GM12878 (cell line): ENCODE measurements around the gene GCDH. TPM values are rescaled to one million over a fixed set of nuclear protein-coding genes. Genes with fewer than 3 reads are reported as not detected.

ENCODE experiments used
- CEBPB ChIP-seq, 2 experiments: fragments of 150-350 bp in 1 of 2; IDR thresholded peaks; 2 replicates each; pipeline ENCODE4 v1.6.1; 2012 to 2014; ENCODE audit warnings: low read depth in 2 of 2, low read length in 2 of 2, borderline replicate concordance in 1 of 2, inconsistent platforms in 1 of 2
- E2F8 ChIP-seq: fragments of 450-650 bp; IDR thresholded peaks from 2 replicates; pipeline ENCODE4 v1.6.1; 2018; ENCODE audit warnings: mild to moderate bottlenecking, low read depth, moderate library complexity; ENCODE audit not compliant: partially characterized antibody
- polyA plus RNA-seq, 11 experiments: library from polyadenylated mRNA; depleted of rRNA in 4 of 11; unstranded in 6 of 11; stranded (reverse) in 5 of 11; fragments of >200 nt; fragmentation: Nextera tagmentation in 4 of 11; fragmentation: Illumina TruSeq in 1 of 11; extraction: Ambion mirVana in 4 of 11; extraction: Trizol in 1 of 11; gene quantifications; 1 replicate in 1 of 11; 2 replicates in 10 of 11; pipeline versions ENCODE4 v1.2.1 to v1.2.3, GENCODE V29; 2011 to 2016; ENCODE audit warnings: inconsistent platforms in 2 of 11, missing spikeins in 2 of 11, low read depth in 1 of 11
- total RNA-seq, 4 experiments: library from RNA; depleted of rRNA in 3 of 4; stranded (reverse); fragments of >200 nt in 3 of 4; fragmentation: Illumina TruSeq in 1 of 4; extraction: Trizol in 1 of 4; gene quantifications; 2 replicates each; pipeline versions ENCODE4 v1.2.1 to v1.2.3, GENCODE V29; 2013 to 2021
- TF ChIP-seq, protein P1 (sequence below): fragments of 450-650 bp; IDR thresholded peaks from 2 replicates; pipeline ENCODE4 v1.6.1; 2017; ENCODE audit warnings: mild to moderate bottlenecking, moderate library complexity
- TF ChIP-seq, protein P2 (sequence below): IDR thresholded peaks from 2 replicates; pipeline ENCODE4 v1.6.1; 2012; ENCODE audit warnings: low read depth, low read length, improper control_type of control experiment

The GCDH gene
- total and polyA plus RNA-seq, 10 of the 15 experiments (the other 5 are each of a cell fraction or from before 2014, with no cell fraction given): 4.2 to 69.4 (median 39.7) TPM

DNA sequence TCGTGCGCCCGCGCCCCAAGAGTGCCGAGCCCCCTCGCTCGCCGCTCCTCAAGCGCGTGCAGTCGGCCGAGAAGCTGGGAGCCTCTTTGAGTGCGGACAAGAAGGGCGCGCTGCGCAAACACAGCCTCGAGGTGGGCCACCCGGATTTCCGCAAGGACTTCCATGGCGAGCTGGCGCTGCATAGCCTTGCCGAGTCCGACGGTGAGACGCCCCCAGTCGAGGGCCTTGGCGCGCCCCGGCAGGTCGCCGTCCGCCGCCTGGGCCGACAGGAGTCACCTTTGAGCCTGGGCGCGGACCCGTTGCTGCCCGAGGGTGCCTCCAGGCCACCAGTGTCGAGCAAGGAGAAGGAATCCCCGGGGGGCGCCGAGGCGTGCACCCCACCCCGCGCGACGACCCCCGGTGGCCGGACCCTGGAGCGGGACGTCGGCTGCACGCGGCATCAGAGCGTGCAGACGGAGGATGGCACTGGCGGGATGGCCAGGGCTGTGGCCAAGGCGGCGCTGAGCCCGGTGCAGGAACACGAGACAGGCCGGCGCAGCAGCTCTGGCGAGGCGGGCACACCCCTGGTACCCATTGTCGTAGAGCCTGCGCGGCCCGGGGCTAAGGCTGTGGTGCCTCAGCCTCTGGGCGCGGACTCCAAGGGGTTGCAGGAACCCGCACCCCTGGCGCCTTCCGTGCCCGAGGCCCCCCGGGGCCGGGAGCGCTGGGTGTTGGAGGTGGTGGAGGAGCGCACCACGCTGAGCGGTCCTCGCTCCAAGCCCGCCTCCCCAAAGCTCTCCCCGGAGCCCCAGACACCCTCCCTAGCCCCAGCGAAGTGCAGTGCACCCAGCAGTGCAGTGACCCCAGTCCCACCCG, 16.8 kb upstream of the GCDH start (continued):
- TF ChIP-seq, protein P1, sequence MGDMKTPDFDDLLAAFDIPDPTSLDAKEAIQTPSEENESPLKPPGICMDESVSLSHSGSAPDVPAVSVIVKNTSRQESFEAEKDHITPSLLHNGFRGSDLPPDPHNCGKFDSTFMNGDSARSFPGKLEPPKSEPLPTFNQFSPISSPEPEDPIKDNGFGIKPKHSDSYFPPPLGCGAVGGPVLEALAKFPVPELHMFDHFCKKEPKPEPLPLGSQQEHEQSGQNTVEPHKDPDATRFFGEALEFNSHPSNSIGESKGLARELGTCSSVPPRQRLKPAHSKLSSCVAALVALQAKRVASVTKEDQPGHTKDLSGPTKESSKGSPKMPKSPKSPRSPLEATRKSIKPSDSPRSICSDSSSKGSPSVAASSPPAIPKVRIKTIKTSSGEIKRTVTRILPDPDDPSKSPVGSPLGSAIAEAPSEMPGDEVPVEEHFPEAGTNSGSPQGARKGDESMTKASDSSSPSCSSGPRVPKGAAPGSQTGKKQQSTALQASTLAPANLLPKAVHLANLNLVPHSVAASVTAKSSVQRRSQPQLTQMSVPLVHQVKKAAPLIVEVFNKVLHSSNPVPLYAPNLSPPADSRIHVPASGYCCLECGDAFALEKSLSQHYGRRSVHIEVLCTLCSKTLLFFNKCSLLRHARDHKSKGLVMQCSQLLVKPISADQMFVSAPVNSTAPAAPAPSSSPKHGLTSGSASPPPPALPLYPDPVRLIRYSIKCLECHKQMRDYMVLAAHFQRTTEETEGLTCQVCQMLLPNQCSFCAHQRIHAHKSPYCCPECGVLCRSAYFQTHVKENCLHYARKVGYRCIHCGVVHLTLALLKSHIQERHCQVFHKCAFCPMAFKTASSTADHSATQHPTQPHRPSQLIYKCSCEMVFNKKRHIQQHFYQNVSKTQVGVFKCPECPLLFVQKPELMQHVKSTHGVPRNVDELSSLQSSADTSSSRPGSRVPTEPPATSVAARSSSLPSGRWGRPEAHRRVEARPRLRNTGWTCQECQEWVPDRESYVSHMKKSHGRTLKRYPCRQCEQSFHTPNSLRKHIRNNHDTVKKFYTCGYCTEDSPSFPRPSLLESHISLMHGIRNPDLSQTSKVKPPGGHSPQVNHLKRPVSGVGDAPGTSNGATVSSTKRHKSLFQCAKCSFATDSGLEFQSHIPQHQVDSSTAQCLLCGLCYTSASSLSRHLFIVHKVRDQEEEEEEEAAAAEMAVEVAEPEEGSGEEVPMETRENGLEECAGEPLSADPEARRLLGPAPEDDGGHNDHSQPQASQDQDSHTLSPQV: no peak
- TF ChIP-seq E2F8 (no peak), CEBPB (IDR thresholded peaks at IDR 0.05; ENCODE audit: borderline replicate concordance in 1 of 2, low read depth in 2 of 2, low read length in 2 of 2) (no peak)
- TF ChIP-seq, protein P2, sequence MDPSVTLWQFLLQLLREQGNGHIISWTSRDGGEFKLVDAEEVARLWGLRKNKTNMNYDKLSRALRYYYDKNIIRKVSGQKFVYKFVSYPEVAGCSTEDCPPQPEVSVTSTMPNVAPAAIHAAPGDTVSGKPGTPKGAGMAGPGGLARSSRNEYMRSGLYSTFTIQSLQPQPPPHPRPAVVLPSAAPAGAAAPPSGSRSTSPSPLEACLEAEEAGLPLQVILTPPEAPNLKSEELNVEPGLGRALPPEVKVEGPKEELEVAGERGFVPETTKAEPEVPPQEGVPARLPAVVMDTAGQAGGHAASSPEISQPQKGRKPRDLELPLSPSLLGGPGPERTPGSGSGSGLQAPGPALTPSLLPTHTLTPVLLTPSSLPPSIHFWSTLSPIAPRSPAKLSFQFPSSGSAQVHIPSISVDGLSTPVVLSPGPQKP: no peak
